Type B pancreatic cell (in vitro differentiated cells): Measurements from ENCODE around the gene MED22. TPM values are rescaled to one million over a fixed set of nuclear protein-coding genes. Genes with fewer than 3 reads are reported as not detected.

Experiments used
- DNase-seq: peaks from one replicate; pipeline ENCODE4 v3.0.0; 2021; ENCODE audit warnings: mixed read lengths; ENCODE audit not compliant: unreplicated experiment; ENCODE audit errors: extremely low spot score
- H3K27ac Mint-ChIP-seq: 2 replicates; pipeline ENCODE4 v1.8.0; 2021; ENCODE audit warnings: mild to moderate bottlenecking, mixed read lengths
- H3K27me3 Mint-ChIP-seq: 2 replicates; pipeline ENCODE4 v1.8.0; 2021; ENCODE audit warnings: mixed read lengths
- H3K36me3 Mint-ChIP-seq: 2 replicates; pipeline ENCODE4 v1.8.0; 2021; ENCODE audit warnings: mixed read lengths
- H3K4me1 Mint-ChIP-seq: one replicate; pipeline ENCODE4 v1.8.0; 2021; ENCODE audit warnings: mixed read lengths; ENCODE audit not compliant: unreplicated experiment
- H3K4me3 Mint-ChIP-seq: 2 replicates; pipeline ENCODE4 v1.8.0; 2021; ENCODE audit warnings: mild to moderate bottlenecking, mixed read lengths
- H3K9me3 Mint-ChIP-seq: 2 replicates; pipeline ENCODE4 v1.8.0; 2021; ENCODE audit warnings: mixed read lengths
- total RNA-seq: library from RNA; stranded (reverse); gene quantifications from 2 replicates; pipeline ENCODE4 v1.2.1, GENCODE V29; 2021; ENCODE audit warnings: low replicate concordance
- TF ChIP-seq, protein P1 (sequence below): fragments of 200-600 bp; sonication (generic); conservative IDR thresholded peaks from 2 replicates; pipeline ENCODE4 v1.5.0; 2021; ENCODE audit warnings: antibody characterized with exemption, mild to moderate bottlenecking

MED22 gene
- total RNA-seq, 1 donor from 2014 or later: 38.2 TPM

DNA sequence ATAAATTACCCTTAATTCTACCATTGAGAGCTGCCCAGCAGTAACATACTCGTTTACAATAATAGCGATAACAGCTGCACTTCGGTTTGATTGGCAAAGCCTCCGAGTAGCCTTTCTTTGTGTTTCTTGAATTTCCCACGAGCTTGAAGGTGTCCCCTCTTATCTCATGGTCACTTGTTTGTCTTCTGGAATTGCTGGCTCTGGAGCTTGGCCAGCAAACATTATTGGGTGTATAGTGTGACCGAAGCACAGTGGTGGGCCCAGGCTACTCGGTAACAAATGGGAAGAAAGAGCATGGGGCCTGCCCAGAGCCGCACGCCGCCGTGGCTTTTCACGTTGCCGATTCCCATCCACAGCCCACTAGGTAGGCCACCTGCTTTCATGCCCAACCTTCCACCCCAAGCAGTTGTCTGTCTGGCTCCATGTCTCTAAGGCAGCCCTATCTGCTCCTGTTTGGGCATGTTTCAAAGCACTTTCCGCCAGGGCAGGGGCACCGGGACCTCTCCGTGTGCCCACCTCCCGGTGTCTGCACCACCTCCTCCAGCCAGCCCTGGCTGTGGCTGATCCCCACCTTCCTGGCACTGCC, 36.9 kb upstream of the MED22 start:
- no peaks in the 10 kb centered on the region for H3K36me3 Mint-ChIP-seq
- TF ChIP-seq, protein P1, sequence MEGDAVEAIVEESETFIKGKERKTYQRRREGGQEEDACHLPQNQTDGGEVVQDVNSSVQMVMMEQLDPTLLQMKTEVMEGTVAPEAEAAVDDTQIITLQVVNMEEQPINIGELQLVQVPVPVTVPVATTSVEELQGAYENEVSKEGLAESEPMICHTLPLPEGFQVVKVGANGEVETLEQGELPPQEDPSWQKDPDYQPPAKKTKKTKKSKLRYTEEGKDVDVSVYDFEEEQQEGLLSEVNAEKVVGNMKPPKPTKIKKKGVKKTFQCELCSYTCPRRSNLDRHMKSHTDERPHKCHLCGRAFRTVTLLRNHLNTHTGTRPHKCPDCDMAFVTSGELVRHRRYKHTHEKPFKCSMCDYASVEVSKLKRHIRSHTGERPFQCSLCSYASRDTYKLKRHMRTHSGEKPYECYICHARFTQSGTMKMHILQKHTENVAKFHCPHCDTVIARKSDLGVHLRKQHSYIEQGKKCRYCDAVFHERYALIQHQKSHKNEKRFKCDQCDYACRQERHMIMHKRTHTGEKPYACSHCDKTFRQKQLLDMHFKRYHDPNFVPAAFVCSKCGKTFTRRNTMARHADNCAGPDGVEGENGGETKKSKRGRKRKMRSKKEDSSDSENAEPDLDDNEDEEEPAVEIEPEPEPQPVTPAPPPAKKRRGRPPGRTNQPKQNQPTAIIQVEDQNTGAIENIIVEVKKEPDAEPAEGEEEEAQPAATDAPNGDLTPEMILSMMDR: no peak

DNA sequence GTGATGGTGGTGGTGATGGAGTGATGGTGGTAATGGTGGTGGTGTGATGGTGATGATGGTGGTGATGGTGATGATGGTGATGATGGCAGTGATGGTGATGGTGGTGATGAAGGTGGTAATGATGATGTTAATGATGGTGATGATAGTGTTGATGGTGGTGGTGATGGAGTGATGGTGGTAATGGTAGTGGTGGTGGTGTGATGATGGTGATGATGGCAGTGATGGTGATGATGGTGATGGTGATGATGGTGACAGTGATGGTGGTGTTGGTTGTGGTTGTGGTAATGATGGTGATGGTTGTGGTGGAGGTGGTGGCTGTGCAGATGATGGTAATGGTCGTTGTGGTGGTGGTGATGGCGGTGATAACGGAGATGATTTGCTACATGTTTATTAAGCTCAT, 35.5 kb upstream of the MED22 start:
- Mint-ChIP-seq H3K36me3 (no peaks in the 10 kb centered on the region), H3K27me3 (no peaks in the 10 kb centered on the region), H3K27ac (no peak overlapping the region), H3K4me1 (no peaks in the 10 kb centered on the region), H3K9me3 (no peaks in the 10 kb centered on the region), H3K4me3 (no peak overlapping the region)
- DNase-seq: no peak
- TF ChIP-seq, protein P1: no peak

More for the DNA sequence above, 36.9 kb upstream of the MED22 start:
- Mint-ChIP-seq H3K27ac (no peak overlapping the region), H3K9me3 (no peaks in the 10 kb centered on the region), H3K27me3 (no peaks in the 10 kb centered on the region), H3K4me1 (no peaks in the 10 kb centered on the region), H3K4me3 (no peak overlapping the region)
- DNase-seq: no peak

DNA sequence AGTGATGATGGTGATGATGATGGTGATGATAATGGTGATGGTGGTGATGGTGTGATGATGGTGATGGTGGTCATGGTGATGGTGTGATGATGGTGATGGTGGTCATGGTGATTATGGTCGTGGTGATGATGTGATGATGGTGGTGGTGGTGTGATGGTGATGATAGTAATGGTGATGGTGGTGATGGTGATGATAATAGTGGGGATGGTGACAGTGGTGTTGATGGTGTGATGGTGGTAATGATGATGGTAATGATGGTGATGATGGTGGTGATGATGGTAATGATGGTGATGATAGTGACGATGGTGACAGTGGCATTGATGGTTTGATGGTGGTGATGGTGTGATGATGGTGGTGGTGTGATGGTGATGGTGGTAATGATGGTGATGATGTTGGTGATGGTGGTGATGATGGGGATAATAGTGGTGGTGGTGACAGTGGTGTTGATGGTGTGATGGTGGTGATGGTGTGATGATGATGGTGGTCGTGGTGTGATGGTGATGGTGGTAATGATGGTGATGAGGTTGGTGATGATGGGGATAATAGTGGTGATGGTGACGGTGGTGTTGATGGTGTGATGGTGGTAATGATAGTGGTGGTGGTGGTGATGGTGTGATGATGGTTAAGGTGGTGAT, 34.7 kb upstream of the MED22 start:
- DNase-seq: no peak

DNA sequence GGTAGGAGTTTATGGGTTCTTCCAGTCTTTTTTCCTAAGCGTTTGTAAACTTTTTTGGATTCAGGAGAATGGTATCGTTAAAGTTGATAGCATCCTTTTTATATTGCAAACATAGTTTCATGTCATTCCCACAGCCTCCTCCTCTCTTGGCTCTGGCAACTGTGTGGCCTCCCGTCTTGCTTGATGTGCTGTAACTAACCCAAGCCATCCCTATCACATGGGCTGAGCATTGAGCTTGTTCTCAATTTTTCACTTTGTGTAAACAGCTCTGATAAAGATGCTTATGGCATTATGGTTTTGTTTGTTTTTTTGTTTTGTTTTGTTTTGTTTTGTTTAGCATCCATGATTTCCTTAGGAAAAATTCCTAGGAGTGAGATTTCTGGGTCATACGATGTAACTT, 32.8 kb upstream of the MED22 start:
- no peaks in the 10 kb centered on the region for H3K27me3 Mint-ChIP-seq
- H3K4me1 Mint-ChIP-seq: no peaks in the 10 kb centered on the region
- no peak overlapping the region for H3K27ac Mint-ChIP-seq
- H3K9me3 Mint-ChIP-seq: no peaks in the 10 kb centered on the region
- no peak overlapping the region for H3K4me3 Mint-ChIP-seq
- TF ChIP-seq, protein P1: no peak
- no peaks in the 10 kb centered on the region for H3K36me3 Mint-ChIP-seq
- no peak for DNase-seq

More for the DNA sequence above, 34.7 kb upstream of the MED22 start:
- Mint-ChIP-seq H3K27ac (no peak overlapping the region), H3K36me3 (no peaks in the 10 kb centered on the region), H3K27me3 (no peaks in the 10 kb centered on the region), H3K4me1 (no peaks in the 10 kb centered on the region), H3K9me3 (no peaks in the 10 kb centered on the region), H3K4me3 (no peak overlapping the region)
- TF ChIP-seq, protein P1: no peak

DNA sequence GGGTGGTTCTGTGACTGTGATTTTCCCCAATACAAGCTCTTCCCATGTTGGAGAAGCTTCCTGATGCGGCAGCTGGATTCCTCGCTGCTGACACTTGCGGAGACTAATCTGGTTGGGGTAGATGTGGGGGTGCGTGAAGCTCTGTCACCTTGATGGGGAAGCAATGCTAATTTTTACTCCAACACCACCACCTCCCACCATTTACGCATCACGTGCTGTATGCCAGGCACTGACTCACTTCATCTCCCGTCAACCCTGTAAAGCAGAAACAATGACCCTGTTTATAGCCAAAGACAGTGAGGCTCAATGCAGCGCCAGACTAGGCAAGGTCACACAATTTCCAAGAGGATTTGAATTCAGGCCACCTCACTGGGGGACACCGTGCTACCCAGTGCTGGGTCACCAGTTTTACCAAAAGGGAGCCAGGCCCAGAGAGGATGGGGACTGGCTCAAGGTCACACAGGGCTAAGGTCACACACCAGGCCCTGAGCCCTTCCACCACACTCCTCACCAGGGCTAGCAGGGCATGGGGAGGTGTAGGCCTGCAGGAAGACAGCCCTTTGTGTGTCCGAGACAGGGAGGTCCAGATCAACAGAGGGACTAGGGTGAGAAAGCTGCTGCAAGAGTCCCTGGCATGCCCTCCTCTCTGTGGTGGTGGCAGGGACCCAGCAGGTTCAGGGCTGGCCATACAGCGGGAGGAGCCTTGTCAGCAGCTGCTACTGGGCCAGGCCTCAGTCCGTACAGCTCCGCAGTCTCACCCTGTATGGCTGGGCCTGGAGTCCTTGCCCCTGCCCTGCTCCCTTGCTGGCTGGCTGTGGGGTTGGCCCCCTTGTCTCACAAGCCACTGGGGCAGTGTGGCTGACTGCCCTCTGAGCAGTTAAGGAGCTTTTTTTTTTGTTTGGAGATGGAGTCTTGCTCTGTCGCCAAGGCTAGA, 31.5 kb upstream of the MED22 start:
- H3K9me3 Mint-ChIP-seq: no peaks in the 10 kb centered on the region
- H3K4me3 Mint-ChIP-seq: no peak overlapping the region
- H3K27me3 Mint-ChIP-seq: no peaks in the 10 kb centered on the region
- H3K27ac Mint-ChIP-seq: no peak overlapping the region
- TF ChIP-seq, protein P1: no peak
- no peak for DNase-seq
- H3K4me1 Mint-ChIP-seq: peaks cover 7% of the 10 kb centered on the region
- H3K36me3 Mint-ChIP-seq: peaks cover 4% of the 10 kb centered on the region
